ENCODE data around the gene FGF14. TPM values are rescaled to one million over a fixed set of nuclear protein-coding genes. Genes with fewer than 3 reads are reported as not detected.

Gene FGF14
- polyA plus RNA-seq (2013, experiment 1 of 2), result 1.00 TPM
- 0.71 TPM for polyA plus RNA-seq (2013, experiment 2 of 2)

GRCh38 chr13:102401766-102402165 is at the start of gene FGF14:
TSS of gene FGF14 (minus strand) at chr13:102402048.
- peak within 1 kb of the TSS; percentile 43 for H3K4me3 ChIP-seq (ENCODE audit: extremely low read depth, insufficient read depth, low read length, poor library complexity, severe bottlenecking)
- 0% methylated on average over 1 to 3 of the region's 6 CpGs for WGBS, 2 experiments (ENCODE audit: insufficient coverage in 2 of 2)
- no peak within 1 kb of the TSS for H3K27ac ChIP-seq (ENCODE audit: low read depth, low read length, severe bottlenecking)

GRCh38 chr13:102443249-102443648 is 41.4 kb upstream of the FGF14 start:
- Histone ChIP-seq H3K4me1 (ENCODE audit: control insufficient read depth, insufficient read depth, low read length, poor library complexity, severe bottlenecking) (no peaks in the 10 kb centered on the region), H3K9me3 (ENCODE audit: control insufficient read depth, low read length) (no peaks in the 10 kb centered on the region), H3K4me3 (ENCODE audit: extremely low read depth, insufficient read depth, low read length, poor library complexity, severe bottlenecking) (no peak overlapping the region), H3K36me3 (ENCODE audit: control insufficient read depth, insufficient read depth, low read length) (no peaks in the 10 kb centered on the region), H3K27ac (ENCODE audit: low read depth, low read length, severe bottlenecking) (no peak overlapping the region)
- WGBS, 2 experiments (ENCODE audit: insufficient coverage in 2 of 2), result 83 to 100% methylated on average over 1 of the region's 1 CpG

More at GRCh38 chr13:102401766-102402165, at the start of gene FGF14:
- H3K36me3 ChIP-seq (ENCODE audit: control insufficient read depth, insufficient read depth, low read length), result no peaks in the 10 kb centered on the region
- peaks cover 2% of the 10 kb centered on the region for H3K4me1 ChIP-seq (ENCODE audit: control insufficient read depth, insufficient read depth, low read length, poor library complexity, severe bottlenecking)
- H3K9me3 ChIP-seq (ENCODE audit: control insufficient read depth, low read length), result no peaks in the 10 kb centered on the region

- no peaks in the 10 kb centered on the region for H3K4me1 ChIP-seq (ENCODE audit: control insufficient read depth, insufficient read depth, low read length, poor library complexity, severe bottlenecking)
- H3K36me3 ChIP-seq (ENCODE audit: control insufficient read depth, insufficient read depth, low read length), result no peaks in the 10 kb centered on the region
- H3K9me3 ChIP-seq (ENCODE audit: control insufficient read depth, low read length), result no peaks in the 10 kb centered on the region
- no peak overlapping the region for H3K27ac ChIP-seq (ENCODE audit: low read depth, low read length, severe bottlenecking)
- no peak overlapping the region for H3K4me3 ChIP-seq (ENCODE audit: extremely low read depth, insufficient read depth, low read length, poor library complexity, severe bottlenecking)
Measured at GRCh38 chr13:102441085-102441484, 39.2 kb upstream of the FGF14 start.

GRCh38 chr13:102440259-102440936 is 38.5 kb upstream of the FGF14 start:
- Histone ChIP-seq H3K9me3 (ENCODE audit: control insufficient read depth, low read length) (no peaks in the 10 kb centered on the region), H3K4me3 (ENCODE audit: extremely low read depth, insufficient read depth, low read length, poor library complexity, severe bottlenecking) (no peak overlapping the region), H3K36me3 (ENCODE audit: control insufficient read depth, insufficient read depth, low read length) (no peaks in the 10 kb centered on the region), H3K4me1 (ENCODE audit: control insufficient read depth, insufficient read depth, low read length, poor library complexity, severe bottlenecking) (no peaks in the 10 kb centered on the region), H3K27ac (ENCODE audit: low read depth, low read length, severe bottlenecking) (no peak overlapping the region)
- 100% methylated on average over 1 of the region's 2 CpGs; no CpG with 5 or more reads in 1 of the 2 experiments for WGBS, 2 experiments (ENCODE audit: insufficient coverage in 2 of 2)

GRCh38 chr13:102422690-102423089 is 20.8 kb upstream of the FGF14 start:
- Histone ChIP-seq H3K27ac (ENCODE audit: low read depth, low read length, severe bottlenecking) (no peak overlapping the region), H3K9me3 (ENCODE audit: control insufficient read depth, low read length) (peaks cover 6% of the 10 kb centered on the region), H3K36me3 (ENCODE audit: control insufficient read depth, insufficient read depth, low read length) (no peaks in the 10 kb centered on the region), H3K4me3 (ENCODE audit: extremely low read depth, insufficient read depth, low read length, poor library complexity, severe bottlenecking) (no peak overlapping the region), H3K4me1 (ENCODE audit: control insufficient read depth, insufficient read depth, low read length, poor library complexity, severe bottlenecking) (no peaks in the 10 kb centered on the region)
- 100% methylated on average over 1 of the region's 2 CpGs; no CpG with 5 or more reads in 1 of the 2 experiments for WGBS, 2 experiments (ENCODE audit: insufficient coverage in 2 of 2)

- WGBS, 2 experiments (ENCODE audit: insufficient coverage in 2 of 2), result no CpG with 5 or more reads among the region's 3 CpGs
- no peak overlapping the region for H3K4me3 ChIP-seq (ENCODE audit: extremely low read depth, insufficient read depth, low read length, poor library complexity, severe bottlenecking)
- H3K4me1 ChIP-seq (ENCODE audit: control insufficient read depth, insufficient read depth, low read length, poor library complexity, severe bottlenecking), result no peaks in the 10 kb centered on the region
- no peaks in the 10 kb centered on the region for H3K9me3 ChIP-seq (ENCODE audit: control insufficient read depth, low read length)
- no peaks in the 10 kb centered on the region for H3K36me3 ChIP-seq (ENCODE audit: control insufficient read depth, insufficient read depth, low read length)
- no peak overlapping the region for H3K27ac ChIP-seq (ENCODE audit: low read depth, low read length, severe bottlenecking)
Measured at GRCh38 chr13:102405499-102406100, 3.8 kb upstream of the FGF14 start.

GRCh38 chr13:102402290-102402689 is 442 bp upstream of the FGF14 start:
- WGBS, 2 experiments (ENCODE audit: insufficient coverage in 2 of 2), result 0% methylated on average over 1 to 7 of the region's 14 CpGs
- Histone ChIP-seq H3K9me3 (ENCODE audit: control insufficient read depth, low read length) (no peaks in the 10 kb centered on the region), H3K4me3 (ENCODE audit: extremely low read depth, insufficient read depth, low read length, poor library complexity, severe bottlenecking) (peak overlapping the region; percentile 18), H3K27ac (ENCODE audit: low read depth, low read length, severe bottlenecking) (no peak overlapping the region), H3K4me1 (ENCODE audit: control insufficient read depth, insufficient read depth, low read length, poor library complexity, severe bottlenecking) (peaks cover 2% of the 10 kb centered on the region), H3K36me3 (ENCODE audit: control insufficient read depth, insufficient read depth, low read length) (no peaks in the 10 kb centered on the region)

GRCh38 chr13:102401265-102401664 is 583 bp downstream of the FGF14 start:
- Histone ChIP-seq H3K4me3 (ENCODE audit: extremely low read depth, insufficient read depth, low read length, poor library complexity, severe bottlenecking) (peak overlapping the region; percentile 43), H3K9me3 (ENCODE audit: control insufficient read depth, low read length) (no peaks in the 10 kb centered on the region), H3K4me1 (ENCODE audit: control insufficient read depth, insufficient read depth, low read length, poor library complexity, severe bottlenecking) (peaks cover 2% of the 10 kb centered on the region), H3K36me3 (ENCODE audit: control insufficient read depth, insufficient read depth, low read length) (no peaks in the 10 kb centered on the region), H3K27ac (ENCODE audit: low read depth, low read length, severe bottlenecking) (no peak overlapping the region)
- WGBS, 2 experiments (ENCODE audit: insufficient coverage in 2 of 2), result 18 to 32% methylated on average over 4 to 6 of the region's 7 CpGs

GRCh38 chr13:102400675-102401145 is 1.1 kb downstream of the FGF14 start:
- H3K36me3 ChIP-seq (ENCODE audit: control insufficient read depth, insufficient read depth, low read length), result no peaks in the 10 kb centered on the region
- WGBS, 2 experiments (ENCODE audit: insufficient coverage in 2 of 2), result 1% methylated on average over 16 to 17 of the region's 24 CpGs
- no peaks in the 10 kb centered on the region for H3K9me3 ChIP-seq (ENCODE audit: control insufficient read depth, low read length)
- peak overlapping the region; percentile 43 for H3K4me3 ChIP-seq (ENCODE audit: extremely low read depth, insufficient read depth, low read length, poor library complexity, severe bottlenecking)
- H3K27ac ChIP-seq (ENCODE audit: low read depth, low read length, severe bottlenecking), result no peak overlapping the region
- H3K4me1 ChIP-seq (ENCODE audit: control insufficient read depth, insufficient read depth, low read length, poor library complexity, severe bottlenecking), result peaks cover 2% of the 10 kb centered on the region

- Histone ChIP-seq H3K36me3 (ENCODE audit: control insufficient read depth, insufficient read depth, low read length) (no peaks in the 10 kb centered on the region), H3K9me3 (ENCODE audit: control insufficient read depth, low read length) (no peaks in the 10 kb centered on the region), H3K4me1 (ENCODE audit: control insufficient read depth, insufficient read depth, low read length, poor library complexity, severe bottlenecking) (peaks cover 2% of the 10 kb centered on the region), H3K27ac (ENCODE audit: low read depth, low read length, severe bottlenecking) (no peak overlapping the region), H3K4me3 (ENCODE audit: extremely low read depth, insufficient read depth, low read length, poor library complexity, severe bottlenecking) (peak overlapping the region; percentile 43)
- WGBS, 2 experiments (ENCODE audit: insufficient coverage in 2 of 2), result 0 to 1% methylated on average over 36 to 43 of the region's 58 CpGs
Measured at GRCh38 chr13:102399791-102400674, 1.8 kb downstream of the FGF14 start.
